DMS 273 (cell line): Measurements from ENCODE around the gene ARIH1.
"Not testable (repeated sequence)": the region's sequence is repeated elsewhere in the genome, so short reads cannot be mapped to it uniquely, and the experiment has no call there.

Experiments
- DNase-seq: peaks from one replicate; lab custom pipeline; 2025; ENCODE audit not compliant: unreplicated experiment; lab: John Stamatoyannopoulos, UW

Gene ARIH1

GRCh38 chr15:72599855-72600464, 125.8 kb downstream of the ARIH1 start:
- peak; percentile 60 for DNase-seq

GRCh38 chr15:72604794-72605193, 130.7 kb downstream of the ARIH1 start:
- DNase-seq: peak; percentile 3

- DNase-seq: not testable (repeated sequence)
These were observed 134.0 kb downstream of the ARIH1 start for GRCh38 chr15:72608084-72608483.

- DNase-seq: no peak
These were observed 135.7 kb downstream of the ARIH1 start for GRCh38 chr15:72609862-72610261.

GRCh38 chr15:72612324-72612723, 138.2 kb downstream of the ARIH1 start:
- DNase-seq: not testable (repeated sequence)

GRCh38 chr15:72614810-72615532, 140.8 kb downstream of the ARIH1 start:
- no peak for DNase-seq

GRCh38 chr15:72615533-72616233, 141.6 kb downstream of the ARIH1 start:
- not testable (repeated sequence) for DNase-seq

- DNase-seq: no peak
These were observed 142.5 kb downstream of the ARIH1 start for GRCh38 chr15:72616491-72617210.

- DNase-seq: not testable (repeated sequence)
These were observed 149.7 kb downstream of the ARIH1 start for GRCh38 chr15:72623854-72624253.

GRCh38 chr15:72626153-72626552, 152.0 kb downstream of the ARIH1 start:
- DNase-seq: not testable (repeated sequence)

- DNase-seq: peak; percentile 19
These were observed 154.3 kb downstream of the ARIH1 start for GRCh38 chr15:72628249-72629067.

- not testable (repeated sequence) for DNase-seq
These were observed 155.0 kb downstream of the ARIH1 start for GRCh38 chr15:72629068-72629570.

- not testable (repeated sequence) for DNase-seq
These were observed 162.6 kb downstream of the ARIH1 start for GRCh38 chr15:72636519-72637282.

GRCh38 chr15:72639759-72640483, 165.8 kb downstream of the ARIH1 start:
- not testable (repeated sequence) for DNase-seq

- not testable (repeated sequence) for DNase-seq
These were observed 168.1 kb downstream of the ARIH1 start for GRCh38 chr15:72642271-72642670.

GRCh38 chr15:72648631-72649253, 174.6 kb downstream of the ARIH1 start:
- not testable (repeated sequence) for DNase-seq
